DMS79 treated with DMSO at 0.1 percent for 48 hours (cell line): Measurements from ENCODE around the gene SH3BP5.

Experiments
- DNase-seq: peaks from one replicate; lab custom pipeline; 2025; lab: John Stamatoyannopoulos, UW

SH3BP5 gene

GRCh38 chr3:15325228-15325627 lies 7.2 kb downstream of the SH3BP5 start:
- no peak for DNase-seq

- no peak for DNase-seq
Measured at GRCh38 chr3:15324379-15324808, 8.0 kb downstream of the SH3BP5 start.

- no peak for DNase-seq
Measured at GRCh38 chr3:15323063-15323462, 9.3 kb downstream of the SH3BP5 start.

- DNase-seq = no peak
Measured at GRCh38 chr3:15321349-15321748, 11.0 kb downstream of the SH3BP5 start.

- peak; percentile 53 for DNase-seq
Measured at GRCh38 chr3:15319575-15319974, 12.8 kb downstream of the SH3BP5 start.

GRCh38 chr3:15319136-15319535 lies 13.2 kb downstream of the SH3BP5 start:
- no peak for DNase-seq

GRCh38 chr3:15318661-15319060 lies 13.7 kb downstream of the SH3BP5 start:
- DNase-seq = no peak

- no peak for DNase-seq
Measured at GRCh38 chr3:15316998-15317435, 15.4 kb downstream of the SH3BP5 start.

- DNase-seq = no peak
Measured at GRCh38 chr3:15315003-15315402, 17.4 kb downstream of the SH3BP5 start.

GRCh38 chr3:15314276-15314675 lies 18.1 kb downstream of the SH3BP5 start:
- no peak for DNase-seq

- DNase-seq = peak; percentile 88
Measured at GRCh38 chr3:15313461-15313860, 18.9 kb downstream of the SH3BP5 start.

- no peak for DNase-seq
Measured at GRCh38 chr3:15312550-15312949, 19.8 kb downstream of the SH3BP5 start.

- peak; percentile 59 for DNase-seq
Measured at GRCh38 chr3:15310491-15311370, 21.7 kb downstream of the SH3BP5 start.

- no peak for DNase-seq
Measured at GRCh38 chr3:15309662-15310335, 22.6 kb downstream of the SH3BP5 start.

- no peak for DNase-seq
Measured at GRCh38 chr3:15307580-15307979, 24.8 kb downstream of the SH3BP5 start.

GRCh38 chr3:15306979-15307359 lies 25.4 kb downstream of the SH3BP5 start:
- no peak for DNase-seq

- no peak for DNase-seq
Measured at GRCh38 chr3:15305359-15305844, 27.0 kb downstream of the SH3BP5 start.

- DNase-seq = no peak
Measured at GRCh38 chr3:15303728-15304127, 28.7 kb downstream of the SH3BP5 start.

- DNase-seq = no peak
Measured at GRCh38 chr3:15303216-15303615, 29.2 kb downstream of the SH3BP5 start.

GRCh38 chr3:15301761-15302160 lies 30.6 kb downstream of the SH3BP5 start:
- no peak for DNase-seq

GRCh38 chr3:15300323-15301078 lies 31.9 kb downstream of the SH3BP5 start:
- DNase-seq = no peak

- DNase-seq = no peak
Measured at GRCh38 chr3:15299036-15299435, 33.4 kb downstream of the SH3BP5 start.
